Keratinocyte (primary cell): ENCODE measurements around the gene ICE2. TPM values are rescaled to one million over a fixed set of nuclear protein-coding genes. Genes with fewer than 3 reads are reported as not detected.

ENCODE experiments used
- DNase-seq: peaks from one replicate; pipeline ENCODE4 v3.0.0-alpha.2; 2011; ENCODE audit warnings: low read depth, missing footprints, low spot score
- FAIRE-seq: peaks from 2 replicates; lab custom pipeline; 2011; peaks lifted over from hg19 to GRCh38; lab: Jason Lieb, UNC
- H2AFZ ChIP-seq: 2 replicates; pipeline ENCODE4 v1.6.0; 2012; ENCODE audit warnings: low read length, control low read depth, inconsistent platforms; ENCODE audit not compliant: control insufficient read depth
- H3K27ac ChIP-seq: 2 replicates; pipeline ENCODE4 v1.5.1; 2011; ENCODE audit warnings: low read length; ENCODE audit not compliant: control insufficient read depth, insufficient read depth
- H3K27me3 ChIP-seq: 3 replicates; pipeline ENCODE4 v1.6.0; 2011; ENCODE audit warnings: low read length; ENCODE audit not compliant: control insufficient read depth, insufficient read depth; ENCODE audit errors: extremely low read depth
- H3K36me3 ChIP-seq, 2 experiments: 2 replicates in 1 of 2; 3 replicates in 1 of 2; pipeline ENCODE4 v1.5.1; 2011; ENCODE audit warnings: low read length in 2 of 2, mild to moderate bottlenecking in 1 of 2; ENCODE audit not compliant: control insufficient read depth in 2 of 2, insufficient read depth in 2 of 2; ENCODE audit errors: extremely low read depth in 1 of 2
- H3K4me1 ChIP-seq: 3 replicates; pipeline ENCODE4 v1.5.1; 2011; ENCODE audit warnings: low read length; ENCODE audit not compliant: control insufficient read depth, insufficient read depth; ENCODE audit errors: extremely low read depth
- H3K4me2 ChIP-seq: 3 replicates; pipeline ENCODE4 v1.6.0; 2011; ENCODE audit warnings: low read depth, low read length; ENCODE audit not compliant: control insufficient read depth, insufficient read depth; ENCODE audit errors: extremely low read depth
- H3K4me3 ChIP-seq, 3 experiments: fragments of 200-600 bp in 1 of 3; sonication (generic) in 1 of 3; 2 replicates in 2 of 3; 3 replicates in 1 of 3; pipeline ENCODE4 v1.5.1; 2011 to 2016; ENCODE audit warnings: low read length in 3 of 3, mild to moderate bottlenecking in 3 of 3, control low read depth in 2 of 3, inconsistent platforms in 1 of 3, low read depth in 1 of 3, mixed read lengths in 1 of 3, mixed run types in 1 of 3, moderate library complexity in 1 of 3; ENCODE audit not compliant: control insufficient read depth in 2 of 3, insufficient read depth in 2 of 3; ENCODE audit errors: extremely low read depth in 1 of 3
- H3K79me2 ChIP-seq: 2 replicates; pipeline ENCODE4 v1.6.0; 2012; ENCODE audit warnings: low read length; ENCODE audit not compliant: control insufficient read depth, insufficient read depth
- H3K9ac ChIP-seq: 3 replicates; pipeline ENCODE4 v1.6.0; 2011; ENCODE audit warnings: low read length; ENCODE audit not compliant: control insufficient read depth, insufficient read depth; ENCODE audit errors: extremely low read depth
- H3K9me1 ChIP-seq: 3 replicates; pipeline ENCODE4 v1.6.0; 2011; ENCODE audit warnings: low read length; ENCODE audit not compliant: control insufficient read depth, insufficient read depth; ENCODE audit errors: extremely low read depth
- H3K9me3 ChIP-seq: 2 replicates; pipeline ENCODE4 v1.5.1; 2012; ENCODE audit warnings: low read depth, low read length; ENCODE audit not compliant: control insufficient read depth
- H4K20me1 ChIP-seq: 3 replicates; pipeline ENCODE4 v1.6.0; 2011; ENCODE audit warnings: low read length; ENCODE audit not compliant: control insufficient read depth, insufficient read depth; ENCODE audit errors: extremely low read depth
- CTCF ChIP-seq, 3 experiments: IDR thresholded peaks in 1 of 3; conservative IDR thresholded peaks in 1 of 3; optimal IDR thresholded peaks in 1 of 3; 2 replicates in 2 of 3; 3 replicates in 1 of 3; pipeline versions ENCODE3 to v1.5.1; 2011; ENCODE audit warnings: low read length in 3 of 3, mild to moderate bottlenecking in 3 of 3, moderate library complexity in 2 of 3, control low read depth in 1 of 3, inconsistent platforms in 1 of 3; ENCODE audit not compliant: insufficient read depth in 2 of 3; ENCODE audit errors: extremely low read depth in 1 of 3
- EZH2 ChIP-seq: IDR thresholded peaks from one replicate; pipeline ENCODE4 v1.6.1; 2012; ENCODE audit warnings: inconsistent platforms, mild to moderate bottlenecking, low read length, moderate library complexity
- dilution Hi-C: fragments of 300-500 bp; cut with MboI; formaldehyde crosslinking; loops from one replicate; pipeline ENCODE4 v1.7.0; 2020; ENCODE audit warnings: low sequenced_read_pairs; ENCODE audit not compliant: extremely low pct_ligation_motif_present
- polyA plus RNA-seq, 5 experiments: library from polyadenylated mRNA; depleted of rRNA in 3 of 5; stranded (reverse) in 3 of 5; stranded (forward) in 1 of 5; unstranded in 1 of 5; fragments of >200 nt; gene quantifications; 1 replicate in 1 of 5; 2 replicates in 3 of 5; 3 replicates in 1 of 5; pipeline versions ENCODE4 v1.2.1 to v1.2.3, GENCODE V29; 2011 to 2012; ENCODE audit warnings: missing spikeins in 2 of 5, low read depth in 1 of 5, low replicate concordance in 1 of 5

The ICE2 gene
- polyA plus RNA-seq, 1 donor (not counting 4 experiments of a cell fraction or from before 2014, with no cell fraction given), result 34.1 TPM

GRCh38 chr15:60376677-60377095 lies 102.3 kb downstream of the ICE2 start:
- Histone ChIP-seq H4K20me1 (peaks cover 73% of the 10 kb centered on the region), H3K9me3 (no peaks in the 10 kb centered on the region), H3K36me3 (peaks cover 23 to 62% of the 10 kb centered on the region in 2 experiments), H3K4me1 (peaks cover 93% of the 10 kb centered on the region), H3K27ac (peak overlapping the region; percentile 37), H3K9me1 (peaks cover 8% of the 10 kb centered on the region), H2AFZ (no peak overlapping the region), H3K79me2 (peaks cover 57% of the 10 kb centered on the region), H3K4me3 (no peak overlapping the region), H3K4me2 (peak overlapping the region; percentile 15), H3K27me3 (no peaks in the 10 kb centered on the region), H3K9ac (peak overlapping the region; percentile 1)
- dilution Hi-C loops, result no loop called here
- TF ChIP-seq EZH2, result no peak
- TF ChIP-seq CTCF (optimal IDR thresholded peaks at IDR 0.05 in 1 of 3, IDR thresholded peaks at IDR 0.05 in 1 of 3, conservative IDR thresholded peaks at IDR 0.05 in 1 of 3; ENCODE audit: extremely low read depth in 1 of 3, insufficient read depth in 2 of 3, low read length in 3 of 3), result no peak
- DNase-seq (no peak), FAIRE-seq (no peak)

GRCh38 chr15:60375306-60375705 lies 103.6 kb downstream of the ICE2 start:
- H3K9me3 ChIP-seq, result no peaks in the 10 kb centered on the region
- peaks cover 90% of the 10 kb centered on the region for H3K4me1 ChIP-seq
- H3K9me1 ChIP-seq, result peaks cover 4% of the 10 kb centered on the region
- peak overlapping the region; percentile 31 for H3K4me2 ChIP-seq
- no peak overlapping the region for H2AFZ ChIP-seq
- dilution Hi-C loops, result no loop called here
- no peak overlapping the region for H3K4me3 ChIP-seq
- H3K79me2 ChIP-seq, result peaks cover 56% of the 10 kb centered on the region
- peaks cover 78% of the 10 kb centered on the region for H4K20me1 ChIP-seq
- H3K27me3 ChIP-seq, result no peaks in the 10 kb centered on the region
- no peak for DNase-seq
- TF ChIP-seq EZH2 (no peak), CTCF (optimal IDR thresholded peaks at IDR 0.05 in 1 of 3, IDR thresholded peaks at IDR 0.05 in 1 of 3, conservative IDR thresholded peaks at IDR 0.05 in 1 of 3; ENCODE audit: extremely low read depth in 1 of 3, insufficient read depth in 2 of 3, low read length in 3 of 3) (no peak)
- peak overlapping the region; percentile 5 for H3K9ac ChIP-seq
- FAIRE-seq, result no peak
- H3K36me3 ChIP-seq, result peaks cover 26 to 66% of the 10 kb centered on the region in 2 experiments
- peak overlapping the region; percentile 91 for H3K27ac ChIP-seq
